HG03571 (cell line): Measurements from ENCODE around the gene ARL8B.
"Not testable (repeated sequence)": the region's sequence is repeated elsewhere in the genome, so short reads cannot be mapped to it uniquely, and the experiment has no call there.

Source experiments
- ATAC-seq: cut with Tn5 transposase; IDR thresholded peaks from one replicate; pipeline ENCODE4 v1.9.1; 2021; ENCODE audit not compliant: unreplicated experiment

ARL8B gene

DNA sequence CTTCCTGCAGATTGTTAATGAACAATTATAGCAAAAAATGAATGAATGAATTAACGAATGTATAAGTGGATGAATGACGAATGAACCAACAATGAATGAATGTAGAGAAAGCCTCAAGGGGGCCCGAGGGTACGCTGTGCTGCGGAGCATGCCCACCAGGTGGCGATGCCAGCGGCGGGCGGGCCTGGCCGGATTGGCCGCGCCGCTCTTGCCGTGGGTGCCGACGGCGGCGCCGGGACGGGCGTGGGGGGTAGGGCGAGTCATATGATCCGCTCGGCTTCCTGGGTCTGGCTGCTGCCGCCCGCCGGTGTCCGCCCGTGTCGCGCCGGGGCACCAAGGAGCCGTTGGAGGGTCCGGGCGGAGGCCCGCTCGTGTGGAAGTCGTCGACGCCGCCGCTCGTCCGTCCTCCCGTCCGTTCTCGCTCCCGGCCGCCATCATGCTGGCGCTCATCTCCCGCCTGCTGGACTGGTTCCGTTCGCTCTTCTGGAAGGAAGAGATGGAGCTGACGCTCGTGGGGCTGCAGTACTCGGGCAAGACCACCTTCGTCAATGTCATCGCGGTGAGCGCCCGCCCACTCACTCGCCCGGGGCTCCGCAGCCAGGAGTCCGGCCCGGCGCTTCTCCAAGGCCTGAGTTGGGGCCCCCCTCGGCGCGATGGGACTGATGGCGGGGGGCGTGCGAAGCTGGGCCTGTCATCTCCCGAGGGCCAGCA is at the start of gene ARL8B:
TSS of gene ARL8B (plus strand) at position 263 of the 711 bp plus-strand sequence. CDS start at position 437, 174 bp downstream.
- ATAC-seq = peak; percentile 94

DNA sequence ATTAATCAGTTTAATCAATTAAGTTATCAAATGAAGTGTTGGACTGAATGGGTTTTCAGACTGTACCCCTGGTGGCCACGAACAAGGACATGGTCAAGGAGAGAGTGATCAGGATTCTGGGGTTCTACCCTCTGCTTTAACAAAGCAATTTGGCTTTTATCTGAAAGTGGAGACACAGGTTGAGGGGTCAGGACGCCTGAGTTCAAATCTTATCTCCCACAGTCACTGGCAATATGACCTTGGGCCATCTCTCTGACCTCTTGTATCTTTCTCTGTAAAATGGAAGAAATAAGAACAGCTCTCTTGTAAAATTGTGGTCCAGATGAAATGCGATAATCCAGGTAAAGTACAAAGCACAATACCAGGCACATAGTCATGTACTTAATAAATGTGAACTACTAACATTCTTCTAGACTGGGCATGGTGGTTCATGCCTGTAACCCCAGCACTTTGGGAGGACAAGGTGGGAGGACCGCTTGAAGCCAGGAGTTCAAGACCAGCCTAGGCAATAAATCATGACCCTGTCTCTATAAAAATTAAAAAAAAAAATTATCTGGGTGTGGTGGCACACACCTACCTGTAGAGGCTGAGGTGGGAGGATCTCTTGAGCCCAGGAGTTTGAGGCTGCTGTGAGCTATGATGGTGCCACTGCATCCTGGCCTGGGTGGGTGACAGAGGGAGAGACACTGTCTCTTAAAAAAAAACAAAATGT is 48.6 kb upstream of the ARL8B start:
- ATAC-seq = no peak

DNA sequence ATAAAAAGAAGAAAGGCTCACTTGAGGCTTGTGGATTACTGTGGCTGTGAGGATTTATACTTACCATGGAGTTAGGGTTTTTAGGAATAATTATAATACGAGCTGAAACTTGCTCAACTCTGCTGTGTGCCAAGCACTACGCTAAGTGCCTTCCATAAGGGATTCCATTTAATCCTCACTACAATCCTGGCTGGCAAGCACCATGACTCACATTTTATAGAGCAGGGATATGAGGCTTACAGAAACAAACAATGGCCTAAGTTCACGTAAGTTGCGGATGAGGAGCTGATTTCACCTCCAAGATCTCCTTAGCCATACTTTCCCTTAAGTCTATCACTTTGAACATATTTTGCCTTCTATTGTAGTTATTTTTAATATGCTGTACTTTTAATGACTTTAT is 43.9 kb upstream of the ARL8B start:
- ATAC-seq = no peak

DNA sequence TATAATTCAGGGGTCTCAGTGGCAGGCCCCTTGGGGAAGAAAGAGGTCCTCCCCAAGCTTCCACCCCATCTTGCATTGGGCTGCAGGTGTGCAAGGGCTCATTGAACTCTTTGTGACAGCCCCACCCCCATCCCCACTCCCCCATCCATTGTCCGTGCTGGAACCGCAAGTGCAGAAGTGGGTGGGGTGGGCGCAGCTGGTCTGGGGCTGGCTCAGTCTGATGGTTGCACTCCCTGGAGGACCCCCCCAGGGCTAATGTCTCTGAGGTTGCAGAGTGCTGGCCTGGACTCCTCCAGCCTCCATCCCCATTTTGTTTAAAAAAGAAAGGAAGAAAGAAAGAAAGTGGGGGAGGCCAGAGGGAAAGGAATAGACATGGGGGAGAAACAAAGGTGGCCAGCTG is 42.3 kb upstream of the ARL8B start:
- no peak for ATAC-seq

DNA sequence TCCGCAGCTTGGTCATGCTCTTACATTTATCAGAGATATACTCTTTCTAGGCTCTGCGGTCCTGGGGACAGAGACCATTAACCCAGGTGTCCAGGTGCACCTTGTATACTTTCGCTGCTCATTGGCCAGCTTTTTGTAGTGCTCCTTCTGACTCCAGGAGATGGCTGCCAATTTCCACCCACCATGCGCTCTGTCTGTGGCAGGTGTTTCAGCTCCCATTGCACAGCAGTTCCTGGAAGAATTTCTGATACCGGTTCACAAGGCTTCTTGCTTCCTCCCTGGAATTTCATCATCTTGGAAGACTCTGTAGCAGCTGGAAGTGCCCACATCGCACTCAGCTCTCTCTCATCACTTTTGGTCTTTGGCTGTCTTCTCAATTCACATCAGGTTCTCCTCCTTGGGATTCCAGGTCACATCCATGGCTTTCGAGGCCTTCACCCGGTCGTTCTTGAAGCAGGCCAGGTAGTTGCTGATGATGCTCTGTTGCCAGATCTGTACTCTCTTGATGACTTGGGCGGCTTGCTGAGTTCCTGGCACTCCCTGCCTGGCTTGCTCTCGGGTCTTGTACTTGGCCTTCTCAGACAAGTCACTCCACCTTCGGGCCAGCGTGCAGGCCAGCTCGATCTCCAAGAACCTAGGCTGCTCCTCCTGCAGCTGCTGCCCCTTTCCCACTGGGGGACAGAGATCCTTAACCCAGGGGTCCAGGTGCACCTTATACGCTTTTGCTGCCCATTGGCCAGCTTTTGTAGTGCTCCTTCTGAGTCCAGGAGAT is 41.1 kb upstream of the ARL8B start:
- no peak for ATAC-seq

DNA sequence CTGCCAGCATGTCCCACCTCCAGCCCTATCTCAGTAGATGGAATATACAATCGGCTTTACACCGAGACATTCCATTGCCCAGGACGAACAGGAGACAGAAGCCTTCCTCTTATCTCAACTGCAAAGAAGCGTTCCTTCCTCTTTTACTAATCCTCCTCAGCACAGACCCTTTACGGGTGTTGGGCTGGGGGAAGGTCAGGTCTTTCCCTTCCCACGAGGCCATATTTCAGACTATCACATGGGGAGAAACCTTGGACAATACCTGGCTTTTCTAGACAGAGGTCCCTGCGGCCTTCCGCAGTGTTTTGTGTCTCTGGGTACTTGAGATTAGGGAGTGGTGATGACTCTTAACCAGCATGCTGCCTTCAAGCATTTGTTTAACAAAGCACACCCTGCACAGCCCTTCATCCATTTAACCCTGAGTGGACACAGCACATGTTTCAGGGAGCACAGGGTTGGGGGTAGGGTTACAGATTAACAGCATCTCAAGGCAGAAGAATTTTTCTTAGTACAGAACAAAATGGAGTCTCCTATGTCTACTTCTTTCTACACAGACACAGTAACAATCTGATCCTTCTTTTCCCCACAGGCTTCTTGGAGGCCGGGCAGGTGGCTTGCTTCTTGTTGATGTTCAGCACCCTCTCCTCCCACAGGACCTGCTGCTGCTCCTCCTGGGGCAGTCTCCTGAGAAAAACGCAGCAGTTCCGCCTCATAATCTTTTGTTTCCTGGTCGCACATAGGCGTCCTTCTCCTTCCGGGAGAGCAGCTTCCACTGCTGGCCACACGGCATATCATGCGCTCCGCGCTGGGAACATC is 39.9 kb upstream of the ARL8B start:
- ATAC-seq = not testable (repeated sequence)

DNA sequence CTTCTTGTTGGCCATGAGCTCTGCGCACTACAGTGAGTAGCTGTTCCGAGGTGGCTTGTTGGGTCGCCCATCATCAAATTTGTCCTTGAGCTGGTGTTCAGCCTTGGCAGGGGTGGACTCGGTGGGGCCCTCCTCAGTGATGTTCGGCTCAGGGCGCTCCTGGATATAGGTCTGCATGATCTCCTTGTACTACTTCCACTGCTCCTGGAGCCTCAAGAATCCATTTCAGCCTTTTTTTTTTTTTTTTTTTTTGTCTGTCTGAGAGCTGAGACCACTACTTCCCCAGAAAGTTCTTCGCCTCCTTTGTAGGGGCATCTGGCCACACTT is 39.3 kb upstream of the ARL8B start:
- no peak for ATAC-seq

DNA sequence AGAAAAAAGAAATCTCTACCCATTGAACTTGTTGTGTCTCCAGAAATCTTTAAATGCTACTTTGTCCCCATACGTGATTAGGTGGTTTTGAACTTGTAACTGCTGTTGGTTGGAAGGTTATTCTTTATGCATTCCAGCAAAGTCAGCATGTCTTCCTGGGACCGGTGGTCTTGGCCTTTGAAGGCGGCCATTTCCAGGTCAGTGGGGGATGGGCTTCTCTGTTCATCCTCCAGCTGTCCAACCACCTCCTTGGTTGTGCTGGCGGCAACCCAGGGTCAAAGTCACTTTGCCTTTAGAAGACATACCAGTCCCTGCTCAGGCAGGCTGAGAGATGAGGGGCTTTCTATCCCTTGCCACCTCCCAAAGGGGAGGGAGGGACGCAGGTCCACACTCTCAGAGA is 37.9 kb upstream of the ARL8B start:
- ATAC-seq = no peak

DNA sequence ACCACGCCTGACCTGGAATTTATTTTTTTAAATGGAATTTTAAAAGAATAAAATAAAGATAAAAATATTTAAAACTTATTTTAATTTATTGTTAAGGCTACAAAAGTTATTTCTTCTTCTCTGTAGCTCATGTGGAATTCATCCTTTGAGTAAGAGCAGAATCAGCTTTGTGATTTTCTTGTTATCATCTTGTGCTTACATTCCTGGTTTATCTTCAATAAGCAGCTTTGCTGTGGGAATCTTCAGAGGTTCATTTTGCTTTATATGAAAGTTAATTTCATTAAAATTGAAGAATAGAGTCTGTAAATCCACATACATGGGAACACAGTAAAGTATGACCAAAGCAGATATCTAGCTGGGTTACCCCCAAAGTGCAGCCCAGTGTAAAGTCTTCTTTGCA is 35.4 kb upstream of the ARL8B start:
- ATAC-seq = no peak

DNA sequence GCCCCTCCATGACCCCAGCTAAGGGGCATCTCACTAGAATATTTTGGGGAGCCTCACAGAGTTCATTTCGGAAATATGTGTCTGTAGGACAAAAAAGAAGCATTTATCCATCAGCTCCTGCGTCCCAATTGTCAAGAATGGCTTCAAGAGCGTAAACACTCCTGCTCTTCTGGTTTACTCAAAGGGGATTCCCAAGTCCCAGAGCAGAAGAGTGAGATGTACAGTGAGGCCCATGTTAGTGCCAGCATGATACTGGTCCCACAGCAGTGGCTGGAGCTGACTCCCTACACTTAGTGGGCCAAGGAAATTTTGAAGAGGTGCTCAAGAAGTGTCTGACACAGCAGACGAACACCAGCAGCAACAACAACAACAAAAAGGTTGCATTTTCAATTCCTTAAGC is 34.9 kb upstream of the ARL8B start:
- ATAC-seq = no peak

DNA sequence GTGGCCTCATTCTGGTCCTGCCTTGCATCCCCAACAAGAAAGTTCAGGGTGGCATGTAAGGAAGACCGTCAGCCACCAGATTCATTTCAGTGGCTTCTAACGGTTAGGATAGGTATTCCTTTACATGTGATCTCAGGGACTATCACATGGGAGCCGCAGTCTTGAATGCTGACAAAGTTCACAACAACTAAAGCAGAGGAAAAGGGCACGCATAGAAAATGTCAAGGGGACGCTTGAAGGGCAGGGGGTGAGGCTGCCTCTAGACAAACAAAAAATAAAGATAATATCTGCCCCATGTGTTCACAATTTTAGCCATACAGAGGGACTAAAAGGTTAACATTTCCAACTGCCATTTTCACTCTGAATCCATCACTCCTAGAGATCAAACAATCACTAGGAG is 31.9 kb upstream of the ARL8B start:
- ATAC-seq = no peak

DNA sequence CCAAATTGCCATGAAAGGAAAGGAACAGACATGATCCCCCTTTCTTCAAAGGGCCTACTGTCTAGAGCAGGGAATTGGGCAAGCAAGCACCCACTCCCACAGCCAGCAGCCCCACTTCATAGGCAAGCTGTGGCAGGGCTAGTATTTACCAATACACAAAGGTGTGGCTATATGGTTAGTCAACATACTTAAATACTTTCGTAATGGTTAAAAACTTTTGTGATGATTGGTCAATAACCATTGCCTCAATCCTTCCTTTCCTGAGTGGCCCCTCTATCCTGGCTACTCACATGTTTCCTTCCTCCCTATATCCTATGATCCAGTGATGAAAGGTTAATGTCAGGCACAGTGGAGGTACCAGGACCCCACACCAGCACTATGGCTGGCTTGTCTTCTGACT is 30.1 kb upstream of the ARL8B start:
- ATAC-seq = no peak

DNA sequence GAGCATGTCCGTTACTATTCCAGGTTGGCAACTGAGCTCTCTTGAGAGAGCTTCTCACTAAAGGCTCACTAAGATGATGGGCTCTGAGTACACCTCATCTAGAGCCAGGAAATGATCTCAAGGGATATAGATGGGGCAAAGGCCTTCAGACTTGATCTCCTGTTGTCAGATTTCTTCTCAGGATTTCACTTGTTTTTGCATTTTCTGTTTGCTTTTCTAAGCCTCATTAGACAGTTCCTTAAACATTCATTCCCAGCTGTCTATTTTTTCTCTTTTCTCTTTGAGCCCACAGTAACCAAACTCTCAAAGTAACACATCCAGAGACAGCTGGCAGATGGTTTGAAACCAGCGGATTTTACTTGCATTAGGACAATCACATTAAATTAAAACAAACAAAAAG is 28.4 kb upstream of the ARL8B start:
- no peak for ATAC-seq

DNA sequence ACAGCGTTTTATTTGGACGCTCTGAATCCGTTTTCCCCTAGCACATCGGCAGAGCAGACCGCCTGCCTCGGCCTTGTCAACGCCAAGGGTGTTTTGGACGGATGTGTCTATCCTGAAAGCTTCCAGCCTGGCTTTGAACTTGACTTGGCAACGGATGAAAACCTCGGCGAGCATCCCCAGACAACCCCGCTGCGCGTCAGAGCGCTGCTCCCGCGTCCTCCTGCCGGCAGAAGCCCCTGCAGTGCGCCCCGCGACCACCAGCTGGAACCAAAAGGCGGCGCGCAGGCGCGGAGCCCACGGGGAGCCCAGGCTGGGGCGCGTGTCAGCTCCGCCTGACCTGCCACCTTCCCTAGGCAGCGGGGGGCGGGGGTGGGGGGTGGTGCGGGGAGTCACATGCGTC is 26.2 kb upstream of the ARL8B start:
- no peak for ATAC-seq

DNA sequence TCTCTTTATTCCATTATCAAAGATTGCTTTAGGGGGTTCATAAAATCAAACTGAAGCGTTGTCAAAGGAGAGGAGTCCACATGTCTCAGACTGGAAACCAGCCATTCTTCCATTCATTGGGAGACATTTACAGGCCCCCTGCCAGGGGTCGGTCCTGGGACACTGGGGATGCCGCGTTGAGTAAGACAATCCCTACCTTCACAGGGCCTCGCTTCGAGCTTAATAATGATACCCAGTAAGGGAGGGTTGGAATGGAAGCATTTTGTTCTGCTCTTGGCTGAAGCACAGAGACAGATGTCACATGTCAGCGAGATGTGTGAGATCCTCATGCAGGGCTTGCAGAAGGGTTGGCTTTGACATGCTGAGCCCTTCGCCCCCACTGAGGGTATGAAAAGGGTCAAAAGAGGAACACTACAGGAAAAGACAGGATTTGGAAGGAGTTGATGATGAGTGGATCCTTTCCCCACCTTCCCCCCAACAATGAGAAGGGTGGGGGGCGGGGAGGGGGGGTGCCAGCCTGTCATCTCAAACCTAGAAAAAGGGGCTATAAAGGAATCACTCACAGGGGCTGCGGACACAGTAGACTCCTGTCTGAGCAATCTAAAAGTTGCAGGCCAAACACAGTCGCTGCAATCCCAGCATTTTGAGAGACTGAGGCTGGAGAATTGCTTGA is 25.6 kb upstream of the ARL8B start:
- no peak for ATAC-seq

DNA sequence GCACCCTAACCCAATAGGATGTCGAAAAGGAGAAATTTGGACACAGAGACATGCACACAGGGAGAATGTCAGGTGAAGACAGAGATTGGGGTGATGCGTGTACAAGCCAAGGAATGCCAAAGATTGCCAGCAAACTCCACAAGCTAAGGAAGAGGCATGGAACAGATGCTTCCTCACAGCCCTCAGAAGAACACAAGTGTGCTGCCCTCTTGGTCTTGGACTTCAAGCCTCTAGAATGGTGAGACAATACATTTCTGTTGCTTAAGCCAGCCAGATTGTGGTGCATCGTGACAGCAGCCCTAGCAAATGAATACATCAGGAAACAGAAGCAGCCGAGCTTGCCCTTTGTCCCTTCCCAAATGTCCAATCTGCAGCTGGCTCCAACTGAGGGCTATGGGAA is 23.7 kb upstream of the ARL8B start:
- no peak for ATAC-seq

DNA sequence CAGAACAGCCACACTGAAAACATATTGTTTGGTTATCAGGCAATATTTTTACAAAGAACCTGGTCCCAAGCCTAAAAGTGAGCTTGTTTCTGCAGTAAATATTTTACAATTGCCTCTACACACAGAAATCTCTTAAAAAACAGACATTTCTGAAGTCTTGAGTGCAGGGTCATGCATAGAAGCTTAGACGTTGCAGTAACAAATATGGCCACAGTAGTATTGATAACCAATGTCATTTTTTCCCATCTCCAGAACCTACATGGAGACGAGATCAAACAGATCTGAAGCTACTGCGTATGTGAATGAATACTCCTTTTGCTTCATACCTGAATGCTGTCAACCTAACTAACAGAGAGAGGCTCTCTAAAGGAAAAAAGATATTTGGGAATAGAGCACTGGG is 19.6 kb upstream of the ARL8B start:
- ATAC-seq = no peak

DNA sequence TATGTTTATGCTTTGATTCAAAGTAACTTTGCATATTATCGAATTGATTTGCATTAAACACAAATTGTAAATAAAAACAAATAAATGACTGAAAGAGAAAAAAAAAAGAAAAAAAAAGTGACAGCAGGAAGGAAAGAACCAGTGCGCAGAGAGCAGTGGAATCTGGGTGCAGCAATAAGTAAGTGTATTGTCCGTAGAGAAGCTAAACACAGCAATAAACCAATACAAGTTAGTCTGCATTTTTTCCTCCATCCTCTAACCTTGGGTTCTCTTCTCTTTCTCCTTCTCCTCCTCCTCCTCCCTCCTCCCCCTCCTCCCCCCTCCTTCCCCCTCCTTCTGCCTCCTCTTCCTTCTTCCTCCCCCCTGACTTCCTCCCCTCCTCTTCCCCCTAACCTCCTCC is 18.3 kb upstream of the ARL8B start:
- no peak for ATAC-seq

DNA sequence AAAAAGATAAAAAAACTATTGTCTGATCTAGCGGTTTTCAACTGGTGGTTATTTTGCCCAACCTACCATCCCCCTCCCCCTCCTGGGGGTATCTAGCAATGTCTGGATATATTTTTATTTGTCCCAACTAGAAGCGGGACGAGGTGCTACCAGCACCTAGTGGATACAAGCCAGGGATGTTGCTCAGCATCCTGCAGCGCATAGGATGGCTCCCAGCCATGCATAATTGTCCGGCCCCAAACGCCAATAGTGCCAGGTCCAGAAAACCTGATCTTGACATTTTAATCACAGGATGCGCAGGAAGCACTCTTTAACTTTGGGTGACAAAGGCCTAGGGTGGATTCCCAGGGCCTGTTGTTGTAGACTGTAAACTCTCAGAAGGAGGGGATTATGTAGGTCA is 17.0 kb upstream of the ARL8B start:
- no peak for ATAC-seq

DNA sequence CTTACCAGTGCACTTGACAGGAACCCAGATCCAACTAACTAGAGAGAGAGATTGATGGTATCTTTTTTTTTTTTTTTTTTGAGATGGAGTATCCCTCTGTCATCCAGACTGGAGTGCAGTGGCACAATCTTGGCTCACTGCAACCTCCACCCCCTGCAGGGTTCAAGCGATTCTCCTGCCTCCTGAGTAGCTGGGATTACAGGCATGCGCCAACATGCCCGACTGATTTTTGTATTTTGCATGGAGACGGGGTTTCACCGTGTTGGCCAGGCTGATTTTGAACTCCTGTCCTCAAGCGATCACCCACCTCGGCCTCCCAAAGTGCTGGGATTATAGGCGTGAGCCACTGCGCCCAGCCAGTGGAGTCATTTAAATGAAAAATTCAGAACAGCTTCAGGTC is 15.7 kb upstream of the ARL8B start:
- not testable (repeated sequence) for ATAC-seq

DNA sequence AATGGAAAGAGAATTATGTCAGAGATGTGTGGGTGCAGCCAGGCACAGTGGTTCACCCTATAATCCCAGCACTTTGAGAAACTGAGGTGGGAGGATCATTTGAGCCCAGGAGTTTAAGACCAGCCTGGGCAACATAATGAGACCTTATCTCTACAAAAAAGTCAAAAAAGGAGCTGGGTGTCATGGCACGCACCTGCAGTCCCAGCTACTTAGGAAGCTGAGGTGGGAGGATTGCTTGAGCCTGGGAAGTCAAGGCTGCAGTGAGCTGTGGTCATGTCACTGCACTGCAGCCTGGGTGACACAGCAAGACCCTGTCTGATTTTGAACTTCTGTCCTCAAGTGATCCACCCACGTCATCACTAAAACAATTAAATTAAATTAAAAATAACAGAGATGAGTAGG is 15.2 kb upstream of the ARL8B start:
- not testable (repeated sequence) for ATAC-seq
